Activated T-cell treated with anti-CD3 and anti-CD28 coated beads, Interleukin-2, amount 50 U/mL, for 72 hours (primary cell): ENCODE data around the gene RUNX1. TPM values are rescaled to one million over a fixed set of nuclear protein-coding genes. Genes with fewer than 3 reads are reported as not detected.

ENCODE experiments used
- ATAC-seq, 2 donors: fragments of 150-1000 bp; cut with Tn5 transposase; replicated peaks in 1 of 2; 2 replicates each; pipeline ENCODE4 v1.10.0; 2021; ENCODE audit warnings: moderate library complexity in 2 of 2, mild to moderate bottlenecking in 1 of 2
- DNase-seq, 2 donors: peaks; one replicate each; pipeline ENCODE4 v3.0.0; 2021 to 2022; ENCODE audit warnings: mixed read lengths in 1 of 2
- H3K27ac Mint-ChIP-seq: one replicate; pipeline ENCODE4 v1.8.0; 2022; ENCODE audit warnings: mild to moderate bottlenecking, moderate library complexity, mixed read lengths
- H3K27me3 Mint-ChIP-seq: one replicate; pipeline ENCODE4 v1.8.0; 2022; ENCODE audit warnings: low read depth, mixed read lengths
- H3K36me3 Mint-ChIP-seq, 2 donors: one replicate each; pipeline ENCODE4 v1.8.0; 2022; ENCODE audit warnings: mixed read lengths in 2 of 2, mild to moderate bottlenecking in 1 of 2; ENCODE audit not compliant: insufficient read depth in 2 of 2
- H3K4me1 Mint-ChIP-seq: one replicate; pipeline ENCODE4 v1.8.0; 2022; ENCODE audit warnings: low read depth, mixed read lengths
- H3K4me3 Mint-ChIP-seq, 2 donors: one replicate each; pipeline ENCODE4 v1.8.0; 2022; ENCODE audit warnings: mild to moderate bottlenecking in 2 of 2, mixed read lengths in 2 of 2, moderate library complexity in 2 of 2
- H3K9me3 Mint-ChIP-seq, 2 donors: one replicate each; pipeline ENCODE4 v1.8.0; 2022; ENCODE audit warnings: mixed read lengths in 2 of 2
- total RNA-seq, 2 donors: library from RNA; stranded (reverse); gene quantifications; one replicate each; pipeline ENCODE4 v1.2.3, GENCODE V29; 2022

The RUNX1 gene
- total RNA-seq, 2 donors from 2014 or later: 36.6 to 56.2 TPM

DNA sequence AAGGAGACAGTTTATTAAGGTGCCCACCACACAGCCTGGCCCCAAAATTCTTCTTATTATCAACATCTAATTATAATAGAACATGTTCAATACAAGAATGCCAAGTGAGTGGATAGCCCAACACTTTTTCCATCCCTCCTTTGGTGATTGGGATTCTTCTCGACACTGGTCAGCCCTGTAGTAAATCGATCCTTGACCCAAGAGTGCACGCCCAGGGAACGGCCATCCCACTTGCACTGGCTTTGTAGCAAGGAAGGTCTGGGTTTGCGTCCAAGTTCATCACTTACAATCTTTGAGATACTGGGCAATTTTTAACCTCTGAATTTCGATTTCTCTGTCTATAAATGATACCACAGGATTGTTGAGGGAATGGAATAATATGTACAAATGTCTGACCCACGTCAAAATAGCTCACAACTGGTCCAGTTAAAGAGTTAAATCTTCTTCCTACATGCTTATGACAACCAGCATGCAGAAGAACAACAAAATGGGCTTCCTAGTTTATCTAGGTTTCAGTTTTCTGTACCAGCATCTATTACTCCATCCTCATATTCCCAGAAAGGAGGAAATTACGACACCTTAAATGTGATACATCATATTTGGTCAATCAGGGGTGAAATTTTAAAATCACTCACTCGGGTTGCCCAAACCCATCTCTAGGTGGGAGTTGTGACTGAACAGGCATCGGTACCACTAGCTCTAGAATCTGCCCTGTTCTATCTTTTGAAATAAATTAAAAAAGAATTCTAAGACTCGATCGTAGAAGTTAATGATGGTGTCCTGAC lies 218.5 kb downstream of the RUNX1 start:
- H3K4me3 Mint-ChIP-seq: no peak overlapping the region
- DNase-seq (no peak), ATAC-seq (no peak)
- H3K4me1 Mint-ChIP-seq: peaks cover 11% of the 10 kb centered on the region
- H3K27me3 Mint-ChIP-seq: no peaks in the 10 kb centered on the region
- H3K9me3 Mint-ChIP-seq: no peaks in the 10 kb centered on the region
- peaks cover 19 to 48% of the 10 kb centered on the region in 2 donors for H3K36me3 Mint-ChIP-seq
- peak overlapping the region; percentile 38 for H3K27ac Mint-ChIP-seq

DNA sequence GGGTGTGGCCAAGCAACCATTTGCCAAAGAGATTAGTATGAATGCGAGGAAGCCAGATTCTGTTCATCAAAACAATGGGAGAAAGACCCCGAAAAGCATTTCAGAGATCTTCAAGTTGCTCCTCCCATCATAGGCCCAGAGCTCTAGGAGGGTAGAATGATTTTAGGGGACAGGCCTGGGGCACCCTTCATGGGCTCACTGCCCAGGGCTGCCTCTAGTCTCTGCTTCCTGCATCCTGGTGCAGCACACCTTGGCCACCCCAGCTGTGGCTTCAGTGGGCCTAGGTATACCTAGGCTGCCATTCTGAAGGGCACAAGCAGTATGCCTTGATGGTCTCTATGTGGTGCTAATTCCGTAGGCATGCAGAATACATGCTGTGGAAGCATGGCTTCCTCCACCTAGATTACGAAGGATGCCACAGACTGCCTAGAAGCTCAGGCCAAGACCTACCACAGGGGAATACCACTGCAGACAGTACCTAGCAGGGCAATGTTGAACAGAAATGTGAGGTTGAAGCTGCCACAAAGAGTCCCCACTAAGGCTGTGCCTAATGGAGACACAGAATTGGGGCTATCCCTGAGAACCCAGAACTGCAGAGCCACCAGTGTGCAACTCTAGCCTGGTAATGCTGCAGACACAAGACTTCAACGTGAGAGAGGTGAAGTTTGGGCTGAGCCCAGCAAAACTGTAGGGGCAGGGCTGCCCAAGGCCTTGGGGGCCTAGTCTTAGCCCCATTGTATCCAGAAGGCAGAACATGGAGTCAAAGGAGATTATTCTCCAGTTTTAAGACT lies 221.5 kb downstream of the RUNX1 start:
- peak overlapping the region; percentile 80 for H3K27ac Mint-ChIP-seq
- ATAC-seq (no peak), DNase-seq (no peak)
- H3K4me1 Mint-ChIP-seq: no peaks in the 10 kb centered on the region
- no peaks in the 10 kb centered on the region for H3K9me3 Mint-ChIP-seq
- peaks cover 24 to 55% of the 10 kb centered on the region in 2 donors for H3K36me3 Mint-ChIP-seq
- no peaks in the 10 kb centered on the region for H3K27me3 Mint-ChIP-seq
- no peak overlapping the region for H3K4me3 Mint-ChIP-seq

DNA sequence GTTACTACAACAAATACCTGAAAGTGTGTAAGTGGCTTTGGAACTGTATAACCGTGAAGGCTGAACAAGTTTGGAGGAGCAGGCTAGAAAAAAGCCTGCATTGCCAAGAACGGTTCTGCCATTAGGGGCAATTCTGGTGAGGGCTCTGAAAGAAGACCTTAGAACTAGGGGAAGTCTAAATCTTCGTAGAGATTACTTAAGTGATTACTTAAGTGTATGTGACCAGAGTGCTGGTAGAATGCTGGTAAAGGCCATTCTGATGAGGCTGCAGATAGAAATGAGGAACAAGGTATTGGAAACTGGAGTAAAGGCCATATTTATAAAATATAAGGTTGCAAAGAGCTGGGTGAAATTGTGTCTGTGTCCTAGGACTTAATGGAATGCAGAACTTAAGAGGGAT lies 222.3 kb downstream of the RUNX1 start:
- Mint-ChIP-seq H3K27me3 (no peaks in the 10 kb centered on the region), H3K4me1 (no peaks in the 10 kb centered on the region), H3K27ac (peak overlapping the region; percentile 80), H3K4me3 (no peak overlapping the region), H3K36me3 (peaks cover 24 to 50% of the 10 kb centered on the region in 2 donors), H3K9me3 (no peaks in the 10 kb centered on the region)
- ATAC-seq: no peak
- DNase-seq: no peak

DNA sequence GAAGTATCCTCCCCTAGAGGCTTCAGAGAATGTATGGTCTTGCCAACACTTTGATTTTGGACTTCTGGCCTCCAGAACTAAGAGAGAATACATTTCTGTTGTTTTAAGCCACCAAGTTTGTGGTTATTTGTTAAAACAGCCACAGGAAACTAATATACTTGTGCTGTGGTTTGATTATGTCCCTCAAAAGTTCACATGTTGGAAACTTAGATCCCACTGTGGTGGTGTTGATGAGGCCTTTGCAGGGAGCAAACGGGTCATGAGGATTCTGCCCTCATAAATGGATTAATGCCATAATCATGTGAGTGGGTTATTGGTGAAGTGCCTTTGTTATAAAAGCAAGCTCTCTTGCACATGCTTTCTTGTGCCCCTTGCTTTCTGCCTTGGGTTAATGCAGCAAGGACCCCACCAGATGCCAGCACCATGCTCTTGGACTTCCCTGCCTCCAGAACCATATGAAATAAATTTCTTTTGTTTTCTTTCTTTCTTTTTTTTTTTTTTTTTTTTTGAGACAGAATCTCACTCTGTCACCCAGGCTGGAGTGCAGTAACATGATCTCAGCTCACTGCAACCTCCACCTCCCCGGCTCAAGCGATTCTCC lies 223.1 kb downstream of the RUNX1 start:
- no peak overlapping the region for H3K27ac Mint-ChIP-seq
- peaks cover 27 to 50% of the 10 kb centered on the region in 2 donors for H3K36me3 Mint-ChIP-seq

DNA sequence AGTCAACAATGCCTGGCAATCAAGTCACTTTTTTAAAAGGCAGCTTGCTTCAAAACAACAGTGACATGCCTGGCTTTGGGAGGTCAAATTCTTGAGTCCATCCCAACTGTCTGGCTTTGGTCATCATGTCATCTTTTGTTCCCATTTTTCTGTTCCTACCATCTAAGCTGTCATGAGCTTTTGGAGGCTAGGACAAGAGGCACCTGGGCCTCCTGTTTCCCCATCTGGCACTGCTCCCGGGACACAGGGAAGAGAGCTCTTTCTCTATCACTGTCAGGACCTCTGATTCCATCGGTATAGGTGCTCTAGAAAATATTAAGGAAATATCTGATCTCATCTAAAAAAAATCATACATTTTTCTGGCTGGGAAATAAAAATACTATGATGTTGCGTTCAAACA lies 224.0 kb downstream of the RUNX1 start:
- ATAC-seq: no peak
- H3K27ac Mint-ChIP-seq: peak overlapping the region; percentile 47

More for the DNA sequence above, 223.1 kb downstream of the RUNX1 start:
- H3K4me1 Mint-ChIP-seq: no peaks in the 10 kb centered on the region
- ATAC-seq (no peak), DNase-seq (no peak)
- no peak overlapping the region for H3K4me3 Mint-ChIP-seq
- H3K9me3 Mint-ChIP-seq: no peaks in the 10 kb centered on the region
- no peaks in the 10 kb centered on the region for H3K27me3 Mint-ChIP-seq

DNA sequence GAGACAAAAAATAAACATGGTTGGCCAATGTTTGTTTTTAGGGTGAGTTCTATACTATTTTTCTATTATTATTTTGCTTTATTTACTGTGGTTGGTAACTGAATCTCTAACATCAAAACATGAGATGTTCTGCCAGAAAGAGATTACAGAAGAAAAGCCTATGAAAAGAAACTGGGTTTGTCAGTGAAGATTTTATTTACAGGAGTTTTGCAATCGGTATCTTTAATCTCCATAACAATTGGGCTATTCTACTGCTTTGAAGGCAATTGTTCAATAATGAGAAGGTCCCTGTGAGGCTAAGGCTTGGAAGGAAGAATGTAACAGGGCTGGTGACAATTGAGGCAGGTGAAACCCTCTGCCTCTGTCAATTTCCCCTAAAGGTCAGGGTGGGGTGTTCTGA lies 224.8 kb downstream of the RUNX1 start:
- H3K9me3 Mint-ChIP-seq: no peaks in the 10 kb centered on the region
- DNase-seq: no peak
- H3K27me3 Mint-ChIP-seq: no peaks in the 10 kb centered on the region
- H3K4me3 Mint-ChIP-seq: no peak overlapping the region
- H3K4me1 Mint-ChIP-seq: no peaks in the 10 kb centered on the region
- H3K27ac Mint-ChIP-seq: peak overlapping the region; percentile 20
- ATAC-seq: no peak
- H3K36me3 Mint-ChIP-seq: peaks cover 25 to 37% of the 10 kb centered on the region in 2 donors

More for the DNA sequence above, 224.0 kb downstream of the RUNX1 start:
- peaks cover 27 to 44% of the 10 kb centered on the region in 2 donors for H3K36me3 Mint-ChIP-seq
- no peak overlapping the region for H3K4me3 Mint-ChIP-seq
- no peaks in the 10 kb centered on the region for H3K9me3 Mint-ChIP-seq
- DNase-seq: no peak
- H3K4me1 Mint-ChIP-seq: no peaks in the 10 kb centered on the region
- no peaks in the 10 kb centered on the region for H3K27me3 Mint-ChIP-seq

DNA sequence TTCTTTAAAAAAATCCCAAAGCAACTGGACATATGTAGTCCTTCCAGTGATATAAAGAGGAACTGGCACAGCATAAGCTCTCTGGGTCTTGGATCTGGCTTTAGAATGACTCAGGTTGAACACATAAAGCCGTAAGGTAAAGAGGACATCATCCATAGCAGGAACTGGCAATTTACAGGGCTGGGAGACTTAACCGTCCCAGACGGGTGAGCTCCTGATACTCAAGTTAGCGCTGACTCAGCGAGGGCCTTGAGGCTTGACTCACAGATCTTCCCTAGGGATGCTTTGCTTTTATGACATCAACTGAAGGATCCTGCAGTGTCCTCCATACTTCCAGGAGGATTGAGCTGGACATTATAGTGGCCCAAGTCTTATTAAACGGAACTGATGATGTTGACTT lies 226.2 kb downstream of the RUNX1 start:
- H3K36me3 Mint-ChIP-seq: peaks cover 22 to 31% of the 10 kb centered on the region in 2 donors
- no peak for ATAC-seq
- H3K27ac Mint-ChIP-seq: no peak overlapping the region
- H3K4me1 Mint-ChIP-seq: peaks cover 6% of the 10 kb centered on the region
- H3K9me3 Mint-ChIP-seq: no peaks in the 10 kb centered on the region
- no peaks in the 10 kb centered on the region for H3K27me3 Mint-ChIP-seq
- DNase-seq: no peak
- H3K4me3 Mint-ChIP-seq: no peak overlapping the region

DNA sequence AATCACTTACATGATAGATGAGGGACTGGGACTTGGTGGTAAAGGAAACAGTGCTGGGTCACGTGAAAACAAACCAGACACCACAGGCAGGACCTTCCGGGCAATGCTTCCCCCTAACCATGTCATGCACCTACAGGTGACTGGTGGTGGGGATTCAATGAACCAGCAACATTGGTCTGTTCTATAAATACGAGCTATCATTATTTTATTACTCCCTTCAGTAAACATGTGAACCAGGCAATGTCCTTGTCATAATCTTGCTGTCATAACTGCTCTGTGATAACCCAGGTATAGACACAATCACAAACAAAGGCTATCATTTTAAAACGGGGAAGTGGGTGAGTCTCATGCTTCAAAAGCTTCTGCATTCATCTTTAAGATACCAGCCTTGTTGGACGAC lies 226.9 kb downstream of the RUNX1 start:
- ATAC-seq (no peak), DNase-seq (no peak)
- Mint-ChIP-seq H3K27me3 (no peaks in the 10 kb centered on the region), H3K9me3 (no peaks in the 10 kb centered on the region), H3K4me1 (peaks cover 6% of the 10 kb centered on the region), H3K36me3 (peaks cover 18 to 27% of the 10 kb centered on the region in 2 donors), H3K27ac (no peak overlapping the region), H3K4me3 (no peak overlapping the region)

DNA sequence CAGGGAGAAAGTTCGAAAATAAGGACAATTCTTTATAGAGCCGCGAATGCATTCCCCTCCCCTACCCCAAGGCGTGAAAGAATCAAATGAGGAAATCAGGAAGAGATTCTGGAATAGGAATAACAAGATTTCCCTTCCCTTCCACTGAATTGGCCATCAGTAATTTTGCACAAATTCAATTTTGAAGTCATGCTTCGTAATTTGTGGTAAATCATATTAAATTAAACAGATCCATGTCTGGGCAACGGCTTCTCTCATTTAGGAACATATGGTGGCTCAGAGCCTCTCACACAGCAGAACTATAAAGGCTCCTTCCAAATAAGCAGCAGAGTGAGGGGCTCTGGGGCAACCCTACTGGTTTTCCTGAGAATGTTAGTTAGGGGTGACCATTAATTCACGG lies 227.4 kb downstream of the RUNX1 start:
- ATAC-seq (no peak), DNase-seq (no peak)
- Mint-ChIP-seq H3K4me1 (peaks cover 10% of the 10 kb centered on the region), H3K36me3 (peaks cover 14 to 22% of the 10 kb centered on the region in 2 donors), H3K4me3 (no peak overlapping the region), H3K27ac (no peak overlapping the region), H3K27me3 (no peaks in the 10 kb centered on the region), H3K9me3 (no peaks in the 10 kb centered on the region)

DNA sequence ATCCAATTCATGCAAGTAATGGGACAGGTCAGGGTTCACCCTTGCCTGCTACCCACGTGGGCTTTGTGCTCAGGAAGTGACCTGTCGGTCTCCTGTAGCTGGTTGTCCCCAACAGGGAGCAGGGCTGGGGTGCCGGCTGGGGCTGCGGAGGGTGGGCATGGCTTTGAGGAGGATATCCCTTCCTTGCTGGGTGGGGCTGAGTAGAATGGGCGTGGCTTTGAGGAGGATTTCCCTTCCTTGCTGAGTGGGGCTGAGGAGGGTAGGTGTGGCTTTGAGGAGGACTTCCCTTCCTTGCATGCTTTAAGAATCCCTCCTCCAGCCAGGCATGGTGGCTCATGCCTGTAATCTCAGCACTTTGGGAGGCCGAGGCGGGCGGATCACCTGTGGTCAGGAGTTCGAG lies 229.1 kb downstream of the RUNX1 start:
- no peak for ATAC-seq
- Mint-ChIP-seq H3K36me3 (peaks cover 14 to 23% of the 10 kb centered on the region in 2 donors), H3K27ac (no peak overlapping the region), H3K4me1 (peaks cover 23% of the 10 kb centered on the region), H3K27me3 (no peaks in the 10 kb centered on the region), H3K4me3 (no peak overlapping the region), H3K9me3 (no peaks in the 10 kb centered on the region)
- no peak for DNase-seq

DNA sequence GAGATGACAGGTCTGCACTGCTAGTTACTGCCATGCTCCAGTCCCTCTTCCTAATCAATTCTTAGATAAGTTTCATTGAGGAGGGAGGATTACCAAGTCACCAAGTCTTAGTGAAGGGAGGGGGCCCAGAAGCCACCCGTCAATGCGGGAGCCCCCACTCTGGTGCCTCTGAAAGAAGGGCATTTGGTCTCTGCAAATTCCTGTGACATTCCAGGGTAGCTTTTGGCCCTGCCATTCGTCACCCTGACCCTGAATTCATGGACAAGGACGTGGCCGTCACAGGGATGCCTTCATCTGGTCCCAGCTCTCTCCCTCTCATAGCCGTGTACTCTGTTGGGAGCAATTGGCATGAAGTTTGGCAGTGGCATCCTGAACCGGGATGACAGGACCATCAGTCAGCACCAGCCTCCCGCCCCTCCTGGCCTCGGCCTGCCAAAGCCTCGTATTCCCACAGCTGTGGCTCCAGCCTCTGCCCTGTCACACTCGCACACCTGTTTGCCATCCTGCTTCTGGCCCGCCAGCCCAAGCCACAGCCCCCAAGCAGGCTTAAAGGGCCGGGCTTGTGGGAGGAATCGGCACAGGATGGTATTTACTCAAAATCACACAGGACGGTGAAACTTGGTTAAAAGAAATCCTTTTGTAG lies 229.6 kb downstream of the RUNX1 start:
- H3K27ac Mint-ChIP-seq: no peak overlapping the region
- no peaks in the 10 kb centered on the region for H3K9me3 Mint-ChIP-seq
- ATAC-seq (no peak), DNase-seq (no peak)
- peaks cover 28% of the 10 kb centered on the region for H3K4me1 Mint-ChIP-seq
- H3K27me3 Mint-ChIP-seq: no peaks in the 10 kb centered on the region
- H3K4me3 Mint-ChIP-seq: no peak overlapping the region
- peaks cover 14 to 28% of the 10 kb centered on the region in 2 donors for H3K36me3 Mint-ChIP-seq

DNA sequence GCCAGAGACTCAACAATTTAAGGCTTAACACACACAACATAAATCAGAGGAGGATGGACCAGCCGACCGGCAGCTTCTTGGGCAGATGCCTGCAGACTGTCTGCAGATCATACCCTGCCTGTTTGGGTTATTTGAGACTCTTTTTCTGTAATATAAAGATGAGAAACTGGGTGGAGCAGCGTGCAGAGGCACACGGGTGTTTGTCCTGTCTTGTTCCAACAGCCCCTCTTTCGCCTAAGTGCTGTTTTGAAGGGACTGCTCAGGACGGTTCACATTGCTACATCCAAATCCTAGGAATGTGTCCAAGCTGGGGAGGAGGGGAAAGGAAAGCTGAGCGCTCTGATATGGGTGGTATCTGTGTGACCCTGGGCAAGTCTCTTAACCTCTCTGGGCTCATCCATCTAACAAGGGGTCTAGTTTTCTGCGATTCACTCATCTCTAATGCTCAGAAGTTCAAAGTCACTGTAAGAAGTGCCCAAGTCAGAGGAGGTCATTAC lies 230.4 kb downstream of the RUNX1 start:
- DNase-seq: no peak
- ATAC-seq: no peak
- no peak overlapping the region for H3K4me3 Mint-ChIP-seq
- peaks cover 34% of the 10 kb centered on the region for H3K4me1 Mint-ChIP-seq
- peaks cover 12 to 24% of the 10 kb centered on the region in 2 donors for H3K36me3 Mint-ChIP-seq
- H3K9me3 Mint-ChIP-seq: no peaks in the 10 kb centered on the region
- H3K27me3 Mint-ChIP-seq: no peaks in the 10 kb centered on the region
- H3K27ac Mint-ChIP-seq: no peak overlapping the region
